ENCODE data around the gene TUBG1.
A peak's percentile ranks its signal among the peaks of the same experiment; 100 is the strongest.

TUBG1 gene

GRCh38 chr17:42563543-42563942, 45.9 kb upstream of the TUBG1 start:
- no peak overlapping the region for H3K27ac ChIP-seq
- H3K27me3 ChIP-seq, result no peaks in the 10 kb centered on the region
- peak overlapping the region; percentile 69 to 90 for H3K4me3 ChIP-seq
- H3K9me3 ChIP-seq, result no peaks in the 10 kb centered on the region
- intact Hi-C loops (cut with DNase I; ENCODE audit: low total_unique reads), result no loop called here
- peaks cover 16 to 28% (median 23%) of the 10 kb centered on the region in 3 donors for H3K36me3 ChIP-seq
- TF ChIP-seq CTCF (IDR thresholded peaks at IDR 0.05), result no peak
- H3K4me1 ChIP-seq, result peaks cover 4 to 63% (median 54%) of the 10 kb centered on the region in 4 donors
- no peak for DNase-seq

- peaks cover 4 to 66% (median 55%) of the 10 kb centered on the region in 4 donors for H3K4me1 ChIP-seq
- peaks cover 18 to 32% (median 27%) of the 10 kb centered on the region in 3 donors for H3K36me3 ChIP-seq
- H3K27me3 ChIP-seq, result no peaks in the 10 kb centered on the region
- no peak overlapping the region for H3K27ac ChIP-seq
- DNase-seq, result no peak
- H3K4me3 ChIP-seq, result no peak overlapping the region
- no peak for TF ChIP-seq CTCF (IDR thresholded peaks at IDR 0.05)
- intact Hi-C loops (cut with DNase I; ENCODE audit: low total_unique reads), result no loop called here
- H3K9me3 ChIP-seq, result no peaks in the 10 kb centered on the region
These were observed 45.5 kb upstream of the TUBG1 start for GRCh38 chr17:42563950-42564349.

GRCh38 chr17:42564815-42565522, 44.5 kb upstream of the TUBG1 start:
- no peaks in the 10 kb centered on the region for H3K9me3 ChIP-seq
- intact Hi-C loops (cut with DNase I; ENCODE audit: low total_unique reads), result no loop called here

GRCh38 chr17:42565523-42566214, 43.8 kb upstream of the TUBG1 start:
- Histone ChIP-seq H3K27ac (peak overlapping the region in 1 of 2 donors; percentile 92), H3K9me3 (no peaks in the 10 kb centered on the region), H3K4me1 (peaks cover 4 to 66% (median 51%) of the 10 kb centered on the region in 4 donors), H3K36me3 (peaks cover 35 to 49% (median 43%) of the 10 kb centered on the region in 3 donors), H3K4me3 (no peak overlapping the region), H3K27me3 (no peaks in the 10 kb centered on the region)
- intact Hi-C loops (cut with DNase I; ENCODE audit: low total_unique reads), result no loop called here
- TF ChIP-seq CTCF (IDR thresholded peaks at IDR 0.05), result no peak
- DNase-seq, result no peak

More at GRCh38 chr17:42564815-42565522, 44.5 kb upstream of the TUBG1 start:
- no peak overlapping the region for H3K27ac ChIP-seq
- H3K27me3 ChIP-seq, result no peaks in the 10 kb centered on the region
- H3K4me3 ChIP-seq, result no peak overlapping the region
- H3K36me3 ChIP-seq, result peaks cover 28 to 42% (median 37%) of the 10 kb centered on the region in 3 donors
- no peak for TF ChIP-seq CTCF (IDR thresholded peaks at IDR 0.05)
- DNase-seq, result no peak
- H3K4me1 ChIP-seq, result peaks cover 4 to 66% (median 54%) of the 10 kb centered on the region in 4 donors

- H3K27ac ChIP-seq, result peak overlapping the region; percentile 91 to 92
- TF ChIP-seq CTCF (IDR thresholded peaks at IDR 0.05), result no peak
- intact Hi-C loops (cut with DNase I; ENCODE audit: low total_unique reads), result no loop called here
- peak overlapping the region; percentile 80 for H3K4me3 ChIP-seq
- H3K27me3 ChIP-seq, result no peaks in the 10 kb centered on the region
- DNase-seq, result no peak
- H3K4me1 ChIP-seq, result peaks cover 4 to 65% (median 47%) of the 10 kb centered on the region in 4 donors
- peaks cover 42 to 56% (median 50%) of the 10 kb centered on the region in 3 donors for H3K36me3 ChIP-seq
- H3K9me3 ChIP-seq, result no peaks in the 10 kb centered on the region
These were observed 43.1 kb upstream of the TUBG1 start for GRCh38 chr17:42566215-42566882.

Measured in tibial artery (tissue), 4 donors.